CD14-positive monocyte (primary cell): ENCODE measurements around the gene KLF13. TPM values are rescaled to one million over a fixed set of nuclear protein-coding genes. Genes with fewer than 3 reads are reported as not detected.

Source experiments
- DNase-seq, 3 donors: peaks; one replicate each; pipeline ENCODE4 v3.0.0-alpha.2; 2011 to 2022
- H2AFZ ChIP-seq: 2 replicates; pipeline ENCODE4 v1.6.0; 2012; ENCODE audit warnings: mild to moderate bottlenecking, low read depth, low read length, inconsistent platforms; ENCODE audit not compliant: insufficient read depth, poor library complexity, severe bottlenecking
- H3K27ac ChIP-seq, 2 donors: 1 replicate in 1 of 2; 2 replicates in 1 of 2; pipeline ENCODE4 v1.5.1; 2012 to 2013; ENCODE audit warnings: low read length in 2 of 2, control low read depth in 1 of 2, inconsistent platforms in 1 of 2, low read depth in 1 of 2, mild to moderate bottlenecking in 1 of 2
- H3K27me3 ChIP-seq, 2 donors: one replicate each; pipeline versions ENCODE4 v1.6.0 to v1.6.1; 2011 to 2013; ENCODE audit warnings: low read length in 2 of 2; ENCODE audit not compliant: control insufficient read depth in 2 of 2, insufficient read depth in 2 of 2
- H3K36me3 ChIP-seq, 2 donors: replicated peaks in 1 of 2; 1 replicate in 1 of 2; 2 replicates in 1 of 2; pipeline versions ENCODE4 v1.5.1 to v1.6.1; 2012 to 2013; ENCODE audit warnings: low read length in 2 of 2, control low read depth in 1 of 2, inconsistent platforms in 1 of 2, mild to moderate bottlenecking in 1 of 2; ENCODE audit not compliant: insufficient read depth in 2 of 2, control insufficient read depth in 1 of 2
- H3K4me1 ChIP-seq, 2 donors: 1 replicate in 1 of 2; 2 replicates in 1 of 2; pipeline versions ENCODE4 v1.5.1 to v1.6.1; 2012 to 2013; ENCODE audit warnings: low read length in 2 of 2, control low read depth in 1 of 2, inconsistent platforms in 1 of 2, mild to moderate bottlenecking in 1 of 2, moderate library complexity in 1 of 2; ENCODE audit not compliant: insufficient read depth in 2 of 2, control insufficient read depth in 1 of 2
- H3K4me2 ChIP-seq: replicated peaks from 2 replicates; pipeline ENCODE3; 2012; ENCODE audit warnings: low read length, moderate library complexity, mild to moderate bottlenecking; ENCODE audit not compliant: poor library complexity, severe bottlenecking; ENCODE audit errors: extremely low read depth
- H3K4me3 ChIP-seq, 3 experiments: fragments of 200-600 bp in 1 of 3; sonication (generic) in 1 of 3; replicated peaks in 1 of 3; 1 replicate in 2 of 3; 2 replicates in 1 of 3; pipeline ENCODE4 v1.5.1; 2011 to 2013; ENCODE audit warnings: low read length in 3 of 3, mild to moderate bottlenecking in 3 of 3, control low read depth in 2 of 3, low read depth in 2 of 3, inconsistent platforms in 1 of 3, moderate library complexity in 1 of 3
- H3K79me2 ChIP-seq: 2 replicates; pipeline ENCODE4 v1.6.0; 2012; ENCODE audit warnings: mild to moderate bottlenecking, control low read depth, inconsistent platforms, low read length, moderate library complexity; ENCODE audit not compliant: insufficient read depth
- H3K9ac ChIP-seq: 2 replicates; pipeline ENCODE4 v1.6.0; 2017; ENCODE audit warnings: low read length, mild to moderate bottlenecking; ENCODE audit not compliant: insufficient read depth, poor library complexity, severe bottlenecking
- H3K9me3 ChIP-seq, 2 donors: replicated peaks in 1 of 2; 1 replicate in 1 of 2; 2 replicates in 1 of 2; pipeline versions ENCODE4 v1.5.1 to v1.6.1; 2012 to 2013; ENCODE audit warnings: low read length in 2 of 2, control low read depth in 1 of 2; ENCODE audit not compliant: control insufficient read depth in 1 of 2, insufficient read depth in 1 of 2
- H4K20me1 ChIP-seq: 2 replicates; pipeline ENCODE4 v1.6.0; 2012; ENCODE audit warnings: mild to moderate bottlenecking, low read length, control low read depth, moderate library complexity; ENCODE audit not compliant: insufficient read depth
- H3K27ac Mint-ChIP-seq, 7 donors: one replicate each; pipeline ENCODE4 v1.8.0; 2020; ENCODE audit warnings: mild to moderate bottlenecking in 7 of 7, mixed read lengths in 7 of 7, moderate library complexity in 6 of 7, inconsistent platforms in 2 of 7
- H3K27me3 Mint-ChIP-seq, 3 donors: one replicate each; pipeline ENCODE4 v1.8.0; 2021 to 2022; ENCODE audit warnings: low read depth in 3 of 3, mild to moderate bottlenecking in 3 of 3, mixed read lengths in 3 of 3, moderate library complexity in 3 of 3, inconsistent platforms in 1 of 3
- H3K36me3 Mint-ChIP-seq, 2 donors: one replicate each; pipeline ENCODE4 v1.8.0; 2020; ENCODE audit warnings: mixed read lengths in 2 of 2, inconsistent platforms in 1 of 2, mild to moderate bottlenecking in 1 of 2
- H3K4me1 Mint-ChIP-seq: one replicate; pipeline ENCODE4 v1.8.0; 2020; ENCODE audit warnings: mild to moderate bottlenecking, mixed read lengths
- H3K4me3 Mint-ChIP-seq, 2 donors: one replicate each; pipeline ENCODE4 v1.8.0; 2020; ENCODE audit warnings: mild to moderate bottlenecking in 2 of 2, mixed read lengths in 2 of 2, moderate library complexity in 1 of 2
- H3K9me3 Mint-ChIP-seq, 7 donors: one replicate each; pipeline ENCODE4 v1.8.0; 2020 to 2022; ENCODE audit warnings: mixed read lengths in 7 of 7, mild to moderate bottlenecking in 6 of 7, moderate library complexity in 6 of 7, inconsistent platforms in 2 of 7
- CTCF ChIP-seq: fragments of 200-600 bp; IDR thresholded peaks from one replicate; pipeline ENCODE4 v1.8.0; 2022; ENCODE audit warnings: antibody characterized with exemption, mild to moderate bottlenecking
- WGBS: methylation state at CpG from one replicate; pipeline ENCODE4 v1.1.5; 2013; ENCODE audit warnings: missing lambda C conversion rate; ENCODE audit not compliant: insufficient coverage; 5-methylcytosine and 5-hydroxymethylcytosine counted together
- intact Hi-C, 2 donors: fragments of 100-400 bp; cut with micrococcal nuclease; formaldehyde crosslinking; loops; one replicate each; pipeline versions ENCODE4 v1.15.0 to v1.15.1; 2023
- polyA plus RNA-seq, 3 donors: library from polyadenylated mRNA; depleted of rRNA in 1 of 3; unstranded in 2 of 3; stranded (reverse) in 1 of 3; fragments of 300-500 nt in 2 of 3; fragments of >200 nt in 1 of 3; fragmentation: Illumina TruSeq in 2 of 3; gene quantifications; 1 replicate in 2 of 3; 2 replicates in 1 of 3; pipeline ENCODE4 v1.2.3, GENCODE V29; 2012 to 2021

KLF13 gene
- polyA plus RNA-seq, 3 donors, result 22.5 to 121 (median 28.0) TPM

GRCh38 chr15:31338318-31338878, 11.8 kb downstream of the KLF13 start:
- H3K27me3 Mint-ChIP-seq, result peaks cover 0 to 2% (median 0%) of the 10 kb centered on the region in 3 donors
- peak overlapping the region; percentile 47 for H3K9ac ChIP-seq
- H3K27ac ChIP-seq, result peak overlapping the region; percentile 68 to 72
- H3K9me3 Mint-ChIP-seq, result no peaks in the 10 kb centered on the region
- H3K4me3 Mint-ChIP-seq, result peak overlapping the region; percentile 43 to 62
- peak overlapping the region; percentile 49 for H3K4me2 ChIP-seq
- no peaks in the 10 kb centered on the region for H3K9me3 ChIP-seq
- no peaks in the 10 kb centered on the region for H3K27me3 ChIP-seq
- H2AFZ ChIP-seq, result no peak overlapping the region
- H3K27ac Mint-ChIP-seq, result peak overlapping the region; percentile 68 to 90 (median 83)
- intact Hi-C loops, result no loop called here
- peak in 1 of 3 donors; percentile 37 for DNase-seq
- peaks cover 11 to 56% of the 10 kb centered on the region in 2 donors for H3K36me3 Mint-ChIP-seq
- peaks cover 90 to 100% of the 10 kb centered on the region in 2 donors for H3K4me1 ChIP-seq
- peak overlapping the region in 1 of 3 experiments; percentile 38 for H3K4me3 ChIP-seq
- TF ChIP-seq CTCF, result no peak
- peaks cover 10 to 41% of the 10 kb centered on the region in 2 donors for H3K36me3 ChIP-seq
- 60% methylated on average over 8 of the region's 9 CpGs for WGBS
- H3K4me1 Mint-ChIP-seq, result peaks cover 99% of the 10 kb centered on the region
- H3K79me2 ChIP-seq, result peaks cover 100% of the 10 kb centered on the region
- peaks cover 100% of the 10 kb centered on the region for H4K20me1 ChIP-seq

- peak; percentile 57 to 81 (median 73) for DNase-seq
- peaks cover 99% of the 10 kb centered on the region for H3K4me1 Mint-ChIP-seq
- H4K20me1 ChIP-seq, result peaks cover 100% of the 10 kb centered on the region
- peak overlapping the region; percentile 47 for H3K9ac ChIP-seq
- WGBS, result 96% methylated on average over 4 of the region's 9 CpGs
- H3K4me1 ChIP-seq, result peaks cover 88 to 100% of the 10 kb centered on the region in 2 donors
- H3K27ac ChIP-seq, result peak overlapping the region; percentile 68 to 72
- intact Hi-C loops, result no loop called here
- peak overlapping the region; percentile 43 to 62 for H3K4me3 Mint-ChIP-seq
- H3K27ac Mint-ChIP-seq, result peak overlapping the region; percentile 61 to 90 (median 83)
- H3K4me2 ChIP-seq, result peak overlapping the region; percentile 49
- no peaks in the 10 kb centered on the region for H3K9me3 ChIP-seq
- TF ChIP-seq CTCF, result no peak
- H3K27me3 ChIP-seq, result no peaks in the 10 kb centered on the region
- peak overlapping the region in 1 of 3 experiments; percentile 38 for H3K4me3 ChIP-seq
- H3K79me2 ChIP-seq, result peaks cover 100% of the 10 kb centered on the region
- no peaks in the 10 kb centered on the region for H3K9me3 Mint-ChIP-seq
- peaks cover 10 to 41% of the 10 kb centered on the region in 2 donors for H3K36me3 ChIP-seq
- peaks cover 0 to 2% (median 0%) of the 10 kb centered on the region in 3 donors for H3K27me3 Mint-ChIP-seq
- H2AFZ ChIP-seq, result no peak overlapping the region
- peaks cover 11 to 62% of the 10 kb centered on the region in 2 donors for H3K36me3 Mint-ChIP-seq
Observed at GRCh38 chr15:31338879-31339557, 12.4 kb downstream of the KLF13 start.
